Measurements from ENCODE around the gene OPCML.

Gene OPCML

DNA sequence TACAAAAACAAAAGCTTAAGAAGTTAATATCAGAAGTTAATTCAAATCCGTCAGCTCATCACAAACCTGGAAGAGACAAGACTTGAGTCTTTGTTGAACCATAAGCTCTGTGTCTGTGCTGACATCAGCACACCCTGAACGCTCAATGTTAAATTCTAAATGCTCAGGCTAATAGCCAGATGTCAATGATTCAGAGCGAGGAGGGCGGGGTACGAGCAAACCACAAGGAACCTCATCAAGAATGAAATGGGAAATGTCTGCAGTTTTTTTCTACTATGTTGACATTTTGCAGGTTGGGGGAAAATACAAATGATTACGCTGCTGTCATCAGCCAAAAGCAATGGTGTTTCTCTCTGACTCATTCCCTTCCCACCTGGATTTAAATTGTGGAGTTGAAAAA lies 1104.7 kb downstream of the OPCML start:
- no peaks in the 10 kb centered on the region for H3K36me3 ChIP-seq (ENCODE audit: insufficient read depth, low read length)
- no peak overlapping the region for H3K27ac ChIP-seq (ENCODE audit: low read depth, low read length, poor library complexity, severe bottlenecking)
- H3K4me2 ChIP-seq (ENCODE audit: low read length): no peak overlapping the region
- H3K9me3 ChIP-seq (ENCODE audit: low read length): no peaks in the 10 kb centered on the region
- no peak overlapping the region for H2AFZ ChIP-seq (ENCODE audit: low read length)
- no peaks in the 10 kb centered on the region for H3F3A ChIP-seq (ENCODE audit: insufficient read depth, low read length)
- no peaks in the 10 kb centered on the region for H3K4me1 ChIP-seq (ENCODE audit: insufficient read depth, low read length, severe bottlenecking)
- no peak for TF ChIP-seq EZH2 (IDR thresholded peaks at IDR 0.05; ENCODE audit: borderline replicate concordance, low read length)
- TF ChIP-seq, protein P1, sequence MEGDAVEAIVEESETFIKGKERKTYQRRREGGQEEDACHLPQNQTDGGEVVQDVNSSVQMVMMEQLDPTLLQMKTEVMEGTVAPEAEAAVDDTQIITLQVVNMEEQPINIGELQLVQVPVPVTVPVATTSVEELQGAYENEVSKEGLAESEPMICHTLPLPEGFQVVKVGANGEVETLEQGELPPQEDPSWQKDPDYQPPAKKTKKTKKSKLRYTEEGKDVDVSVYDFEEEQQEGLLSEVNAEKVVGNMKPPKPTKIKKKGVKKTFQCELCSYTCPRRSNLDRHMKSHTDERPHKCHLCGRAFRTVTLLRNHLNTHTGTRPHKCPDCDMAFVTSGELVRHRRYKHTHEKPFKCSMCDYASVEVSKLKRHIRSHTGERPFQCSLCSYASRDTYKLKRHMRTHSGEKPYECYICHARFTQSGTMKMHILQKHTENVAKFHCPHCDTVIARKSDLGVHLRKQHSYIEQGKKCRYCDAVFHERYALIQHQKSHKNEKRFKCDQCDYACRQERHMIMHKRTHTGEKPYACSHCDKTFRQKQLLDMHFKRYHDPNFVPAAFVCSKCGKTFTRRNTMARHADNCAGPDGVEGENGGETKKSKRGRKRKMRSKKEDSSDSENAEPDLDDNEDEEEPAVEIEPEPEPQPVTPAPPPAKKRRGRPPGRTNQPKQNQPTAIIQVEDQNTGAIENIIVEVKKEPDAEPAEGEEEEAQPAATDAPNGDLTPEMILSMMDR (IDR thresholded peaks at IDR 0.05; ENCODE audit: low read length): no peak
- no peaks in the 10 kb centered on the region for H3K9me2 ChIP-seq (ENCODE audit: low read depth, low read length)
- H4K20me1 ChIP-seq (ENCODE audit: insufficient read depth, low read length): no peaks in the 10 kb centered on the region
- H3K9ac ChIP-seq (ENCODE audit: low read length): no peak overlapping the region
- no peaks in the 10 kb centered on the region for H3K27me3 ChIP-seq (ENCODE audit: insufficient read depth, low read length)
- H3K4me3 ChIP-seq (ENCODE audit: low read depth, low read length, poor library complexity, severe bottlenecking): no peak overlapping the region
- H3K79me2 ChIP-seq (ENCODE audit: insufficient read depth, low read length): no peaks in the 10 kb centered on the region

DNA sequence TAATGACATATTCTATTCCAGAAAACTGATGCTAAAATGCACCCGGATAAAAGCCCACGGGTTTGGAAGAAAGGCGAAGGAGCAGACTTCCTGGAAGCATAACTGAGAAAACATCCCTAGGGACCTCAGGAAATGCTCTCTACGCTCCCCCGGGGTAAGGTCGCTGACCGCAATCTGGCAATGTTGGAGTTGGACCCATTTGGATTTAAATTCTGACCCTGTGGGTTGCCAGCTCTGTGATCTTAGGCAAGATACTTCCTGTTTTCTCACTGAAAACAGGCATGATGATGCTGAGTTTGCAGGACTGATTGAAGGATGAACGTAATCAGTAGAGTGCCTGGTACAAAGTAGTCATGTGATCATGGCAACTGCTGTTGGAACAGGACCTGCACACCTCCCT lies 1107.9 kb downstream of the OPCML start:
- TF ChIP-seq, protein P1 (IDR thresholded peaks at IDR 0.05; ENCODE audit: low read length): no peak
- no peak for TF ChIP-seq EZH2 (IDR thresholded peaks at IDR 0.05; ENCODE audit: borderline replicate concordance, low read length)
- H3K9ac ChIP-seq (ENCODE audit: low read length): no peak overlapping the region
- H3K27ac ChIP-seq (ENCODE audit: low read depth, low read length, poor library complexity, severe bottlenecking): no peak overlapping the region
- H3K9me3 ChIP-seq (ENCODE audit: low read length): no peaks in the 10 kb centered on the region
- no peaks in the 10 kb centered on the region for H3K36me3 ChIP-seq (ENCODE audit: insufficient read depth, low read length)
- H3K79me2 ChIP-seq (ENCODE audit: insufficient read depth, low read length): no peaks in the 10 kb centered on the region
- H2AFZ ChIP-seq (ENCODE audit: low read length): no peak overlapping the region
- no peaks in the 10 kb centered on the region for H3K4me1 ChIP-seq (ENCODE audit: insufficient read depth, low read length, severe bottlenecking)
- no peak overlapping the region for H3K4me2 ChIP-seq (ENCODE audit: low read length)
- no peak overlapping the region for H3K4me3 ChIP-seq (ENCODE audit: low read depth, low read length, poor library complexity, severe bottlenecking)
- no peaks in the 10 kb centered on the region for H3K9me2 ChIP-seq (ENCODE audit: low read depth, low read length)
- H3K27me3 ChIP-seq (ENCODE audit: insufficient read depth, low read length): no peaks in the 10 kb centered on the region
- no peaks in the 10 kb centered on the region for H4K20me1 ChIP-seq (ENCODE audit: insufficient read depth, low read length)
- no peaks in the 10 kb centered on the region for H3F3A ChIP-seq (ENCODE audit: insufficient read depth, low read length)

DNA sequence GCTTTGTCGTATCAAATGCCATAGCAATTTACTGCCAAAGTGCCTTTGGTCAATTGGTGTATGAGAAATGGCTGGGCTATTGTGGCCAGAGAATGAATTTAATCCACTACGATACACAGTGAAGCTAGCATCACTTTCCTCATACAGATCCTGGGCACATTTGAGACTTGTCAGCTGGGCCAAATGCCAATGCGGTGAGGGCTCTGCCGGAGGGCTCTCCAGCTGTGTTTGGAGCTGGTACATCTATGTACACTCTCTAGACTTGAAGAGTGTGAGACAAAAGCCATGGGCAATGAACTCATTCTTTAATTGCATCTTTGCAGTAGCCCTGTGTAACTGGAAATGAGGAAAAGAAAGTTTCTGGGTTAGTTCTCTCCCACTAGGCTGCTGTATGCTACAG lies 1109.0 kb downstream of the OPCML start:
- Histone ChIP-seq H3K4me2 (ENCODE audit: low read length) (no peak overlapping the region), H3K27ac (ENCODE audit: low read depth, low read length, poor library complexity, severe bottlenecking) (no peak overlapping the region), H3K4me3 (ENCODE audit: low read depth, low read length, poor library complexity, severe bottlenecking) (no peak overlapping the region), H3K4me1 (ENCODE audit: insufficient read depth, low read length, severe bottlenecking) (no peaks in the 10 kb centered on the region), H3K27me3 (ENCODE audit: insufficient read depth, low read length) (no peaks in the 10 kb centered on the region), H2AFZ (ENCODE audit: low read length) (no peak overlapping the region), H3K36me3 (ENCODE audit: insufficient read depth, low read length) (no peaks in the 10 kb centered on the region), H3K9ac (ENCODE audit: low read length) (no peak overlapping the region), H3K79me2 (ENCODE audit: insufficient read depth, low read length) (no peaks in the 10 kb centered on the region), H3K9me2 (ENCODE audit: low read depth, low read length) (no peaks in the 10 kb centered on the region), H4K20me1 (ENCODE audit: insufficient read depth, low read length) (no peaks in the 10 kb centered on the region), H3K9me3 (ENCODE audit: low read length) (no peaks in the 10 kb centered on the region), H3F3A (ENCODE audit: insufficient read depth, low read length) (no peaks in the 10 kb centered on the region)
- no peak for TF ChIP-seq EZH2 (IDR thresholded peaks at IDR 0.05; ENCODE audit: borderline replicate concordance, low read length)
- TF ChIP-seq, protein P1 (IDR thresholded peaks at IDR 0.05; ENCODE audit: low read length): no peak

Data from OCI-LY1 (cell line).